K562 (cell line): ENCODE results near the gene ACAP2. TPM values are rescaled to one million over a fixed set of nuclear protein-coding genes. Genes with fewer than 3 reads are reported as not detected.
A peak's percentile ranks its signal among the peaks of the same experiment; 100 is the strongest.

Experiments used
- E2F4 ChIP-seq: sonication (generic); formaldehyde crosslinking; IDR thresholded peaks from 2 replicates; pipeline ENCODE4 v1.8.0; 2022; ENCODE audit warnings: mild to moderate bottlenecking, low read depth, missing genetic modification reagents
- FOXA3 ChIP-seq, 2 experiments: fragments of 450-650 bp in 1 of 2; sonication (generic) in 1 of 2; formaldehyde crosslinking; IDR thresholded peaks in 1 of 2; conservative IDR thresholded peaks in 1 of 2; 2 replicates each; pipeline versions ENCODE4 v1.4.0 to v1.8.0; 2020 to 2022; ENCODE audit warnings: mild to moderate bottlenecking in 2 of 2, missing genetic modification reagents in 1 of 2
- MITF ChIP-seq: IDR thresholded peaks from 2 replicates; pipeline ENCODE4 v1.6.1; 2014; ENCODE audit warnings: antibody characterized with exemption
- NR2F6 ChIP-seq: fragments of 450-650 bp; formaldehyde crosslinking; IDR thresholded peaks from 2 replicates; pipeline ENCODE4 v1.4.0; 2020; ENCODE audit warnings: mild to moderate bottlenecking
- POLR2AphosphoS5 ChIP-seq: IDR thresholded peaks from 2 replicates; pipeline ENCODE4 v1.6.1; 2011; ENCODE audit warnings: mild to moderate bottlenecking, low read depth, low read length, moderate library complexity; ENCODE audit not compliant: control insufficient read depth, insufficient read depth
- PRDM10 ChIP-seq: fragments of 450-650 bp; IDR thresholded peaks from 2 replicates; pipeline ENCODE4 v1.6.1; 2018; ENCODE audit not compliant: partially characterized antibody
- PTBP1 ChIP-seq: fragments of 200-400 bp; formaldehyde crosslinking; IDR thresholded peaks from 2 replicates; pipeline ENCODE4 v1.6.1; 2017; ENCODE audit warnings: low read depth, low read length
- SPI1 ChIP-seq: IDR thresholded peaks from 2 replicates; pipeline ENCODE4 v1.6.1; 2011; ENCODE audit warnings: low read depth, low read length, control low read depth, borderline replicate concordance
- SREBF2 ChIP-seq: sonication (generic); formaldehyde crosslinking; IDR thresholded peaks from 2 replicates; pipeline ENCODE4 v1.4.0; 2020; ENCODE audit warnings: mild to moderate bottlenecking, missing genetic modification reagents
- TCF3 ChIP-seq: sonication (generic); formaldehyde crosslinking; IDR thresholded peaks from 2 replicates; pipeline ENCODE4 v1.4.0; 2020; ENCODE audit warnings: mild to moderate bottlenecking, missing genetic modification reagents
- THAP12 ChIP-seq: fragments of 250-450 bp; sonication (Bioruptor Pico); IDR thresholded peaks from 2 replicates; pipeline ENCODE4 v1.9.0; 2021; ENCODE audit warnings: mild to moderate bottlenecking, inconsistent platforms
- ZHX1 ChIP-seq: fragments of 150-350 bp; conservative IDR thresholded peaks from 2 replicates; pipeline ENCODE4 v1.6.1; 2014; ENCODE audit warnings: low read length
- ZNF785 ChIP-seq: fragments of 250-450 bp; sonication (Bioruptor Pico); IDR thresholded peaks from 2 replicates; pipeline ENCODE4 v1.4.0; 2020; ENCODE audit warnings: mild to moderate bottlenecking
- ZNF79 ChIP-seq: fragments of 250-450 bp; sonication (Bioruptor Pico); IDR thresholded peaks from 2 replicates; pipeline ENCODE4 v1.4.0; 2020; ENCODE audit warnings: low read depth, mild to moderate bottlenecking, moderate library complexity
- polyA plus RNA-seq, 8 experiments: library from polyadenylated mRNA; depleted of rRNA in 4 of 8; stranded (reverse) in 5 of 8; unstranded in 3 of 8; fragments of >200 nt; fragmentation: Nextera tagmentation in 2 of 8; fragmentation: Illumina TruSeq in 1 of 8; extraction: Ambion mirVana in 2 of 8; extraction: Trizol in 1 of 8; gene quantifications; 2 replicates each; pipeline versions ENCODE4 v1.2.1 to v1.2.3, GENCODE V29; 2011 to 2014; ENCODE audit warnings: inconsistent platforms in 1 of 8, missing spikeins in 1 of 8
- total RNA-seq, 7 experiments: library from RNA; depleted of rRNA in 6 of 7; stranded (reverse); fragments of >200 nt in 6 of 7; fragmentation: Illumina TruSeq in 2 of 7; extraction: Trizol in 2 of 7; gene quantifications; 2 replicates each; pipeline versions ENCODE4 v1.2.1 to v1.2.3, GENCODE V29; 2011 to 2021; ENCODE audit warnings: low replicate concordance in 1 of 7

The ACAP2 gene
- total and polyA plus RNA-seq, 9 of the 15 experiments (the other 6 are each of a cell fraction or from before 2014, with no cell fraction given): 10.6 to 52.7 (median 34.4) TPM

GRCh38 chr3:195442573-195443390, at the start of gene ACAP2 (continued):
- TF ChIP-seq ZHX1 (no peak), E2F4 (CRISPR knock-in tag) (no peak), ZNF79 (CRISPR knock-in tag) (no peak), SREBF2 (CRISPR knock-in tag) (no peak), PRDM10 (no peak), TCF3 (CRISPR knock-in tag) (peak; percentile 38; the same call in 1 of the 2 replicates), POLR2AphosphoS5 (peak; percentile 64), SPI1 (0 out of 2 replicates have a peak, but pooled peaks have one; percentile 36), MITF (0 out of 2 replicates have a peak, but pooled peaks have one; percentile 22), PTBP1 (no peak), FOXA3 (CRISPR knock-in tag; conservative IDR thresholded peaks at IDR 0.05 in 1 of 2, IDR thresholded peaks at IDR 0.05 in 1 of 2) (peak in 1 of 2 experiments; percentile 42; a peak in 1 of 4 replicates), THAP12 (CRISPR knock-in tag) (peak; percentile 88; the same call in 1 of the 2 replicates), ZNF785 (CRISPR knock-in tag) (no peak), NR2F6 (CRISPR knock-in tag) (no peak)
